GM18520 (cell line): ENCODE data around the gene TMEM240.
"Not testable (repeated sequence)": the region's sequence is repeated elsewhere in the genome, so short reads cannot be mapped to it uniquely, and the experiment has no call there.

Source experiments
- ATAC-seq: cut with Tn5 transposase; IDR thresholded peaks from one replicate; pipeline ENCODE4 v1.9.1; 2021; ENCODE audit not compliant: unreplicated experiment

The TMEM240 gene

GRCh38 chr1:1558591-1558990, 18.2 kb upstream of the TMEM240 start:
- no peak for ATAC-seq

- not testable (repeated sequence) for ATAC-seq
Observed at GRCh38 chr1:1557688-1558087, 17.3 kb upstream of the TMEM240 start.

GRCh38 chr1:1556961-1557360, 16.5 kb upstream of the TMEM240 start:
- ATAC-seq, result not testable (repeated sequence)

- ATAC-seq, result no peak
Observed at GRCh38 chr1:1556505-1556904, 16.1 kb upstream of the TMEM240 start.

GRCh38 chr1:1554926-1555915, 14.8 kb upstream of the TMEM240 start:
- no peak for ATAC-seq

- ATAC-seq, result no peak
Observed at GRCh38 chr1:1554550-1554925, 14.1 kb upstream of the TMEM240 start.

- no peak for ATAC-seq
Observed at GRCh38 chr1:1553821-1554494, 13.5 kb upstream of the TMEM240 start.

GRCh38 chr1:1552263-1552639, 11.8 kb upstream of the TMEM240 start:
- ATAC-seq, result no peak

GRCh38 chr1:1551524-1552262, 11.3 kb upstream of the TMEM240 start:
- no peak for ATAC-seq

- no peak for ATAC-seq
Observed at GRCh38 chr1:1550591-1551432, 10.4 kb upstream of the TMEM240 start.

- ATAC-seq, result no peak
Observed at GRCh38 chr1:1550087-1550486, 9.7 kb upstream of the TMEM240 start.

- no peak for ATAC-seq
Observed at GRCh38 chr1:1548591-1548990, 8.2 kb upstream of the TMEM240 start.

- no peak for ATAC-seq
Observed at GRCh38 chr1:1547476-1547875, 7.1 kb upstream of the TMEM240 start.

- no peak for ATAC-seq
Observed at GRCh38 chr1:1547011-1547410, 6.6 kb upstream of the TMEM240 start.

GRCh38 chr1:1545946-1546737, 5.7 kb upstream of the TMEM240 start:
- no peak for ATAC-seq

- no peak for ATAC-seq
Observed at GRCh38 chr1:1544544-1544943, 4.1 kb upstream of the TMEM240 start.

GRCh38 chr1:1543706-1544099, 3.3 kb upstream of the TMEM240 start:
- no peak for ATAC-seq

- no peak for ATAC-seq
Observed at GRCh38 chr1:1542766-1543705, 2.6 kb upstream of the TMEM240 start.
